DOHH2 (cell line): ENCODE data around the gene FKBP1A.

Experiments used
- H3F3A ChIP-seq: fragments of 200-600 bp; sonication (generic), shearing (Covaris generic); 2 replicates; pipeline ENCODE4 v1.6.0; 2016; ENCODE audit warnings: antibody characterized with exemption, mild to moderate bottlenecking; ENCODE audit not compliant: control insufficient read depth, insufficient read depth
- H3K27ac ChIP-seq: fragments of 200-600 bp; sonication (generic); 2 replicates; pipeline ENCODE4 v1.5.1; 2014; ENCODE audit warnings: low read depth, mild to moderate bottlenecking, low read length, moderate library complexity
- H3K27me3 ChIP-seq: fragments of 200-600 bp; sonication (generic); 2 replicates; pipeline ENCODE4 v1.6.1; 2014; ENCODE audit warnings: mild to moderate bottlenecking, low read length, mixed read lengths; ENCODE audit not compliant: control insufficient read depth
- H3K36me3 ChIP-seq: fragments of 200-600 bp; sonication (generic); 2 replicates; pipeline ENCODE4 v1.6.1; 2014; ENCODE audit warnings: mild to moderate bottlenecking, low read length, moderate library complexity, mixed read lengths; ENCODE audit not compliant: control insufficient read depth
- H3K4me1 ChIP-seq: fragments of 200-600 bp; sonication (generic); 2 replicates; pipeline ENCODE4 v1.6.1; 2014; ENCODE audit warnings: mild to moderate bottlenecking, low read length, mixed read lengths; ENCODE audit not compliant: control insufficient read depth
- H3K4me2 ChIP-seq: fragments of 200-600 bp; sonication (generic); 2 replicates; pipeline ENCODE4 v1.6.0; 2014; ENCODE audit warnings: mild to moderate bottlenecking, low read length, moderate library complexity
- H3K4me3 ChIP-seq: fragments of 200-600 bp; sonication (generic); 2 replicates; pipeline ENCODE4 v1.5.1; 2014; ENCODE audit warnings: mild to moderate bottlenecking, low read length, mixed read lengths
- H3K79me2 ChIP-seq: fragments of 200-600 bp; sonication (generic); 2 replicates; pipeline ENCODE4 v1.6.1; 2014; ENCODE audit warnings: mild to moderate bottlenecking, low read length, mixed read lengths; ENCODE audit not compliant: control insufficient read depth
- H3K9me2 ChIP-seq: fragments of 200-600 bp; sonication (generic); replicated peaks from 2 replicates; pipeline ENCODE4 v1.6.1; 2014; ENCODE audit warnings: mild to moderate bottlenecking, low read length, mixed read lengths; ENCODE audit not compliant: control insufficient read depth
- H3K9me3 ChIP-seq: fragments of 200-600 bp; sonication (generic); 2 replicates; pipeline ENCODE4 v1.6.1; 2014; ENCODE audit warnings: antibody characterized with exemption, low read length, mixed read lengths; ENCODE audit not compliant: control insufficient read depth, insufficient read depth
- H4K20me1 ChIP-seq: fragments of 200-600 bp; sonication (generic); 2 replicates; pipeline ENCODE4 v1.6.0; 2014; ENCODE audit warnings: low read depth, mild to moderate bottlenecking, antibody characterized with exemption, low read length, moderate library complexity; ENCODE audit not compliant: control insufficient read depth, insufficient read depth
- EZH2phosphoT487 ChIP-seq: fragments of 200-600 bp; sonication (generic); IDR thresholded peaks from 2 replicates; pipeline ENCODE4 v1.6.1; 2017; ENCODE audit warnings: borderline replicate concordance, mild to moderate bottlenecking, antibody characterized with exemption, low read length, moderate library complexity, mixed read lengths
- TF ChIP-seq, protein P1 (sequence below): fragments of 200-600 bp; sonication (generic); IDR thresholded peaks from one replicate; pipeline ENCODE4 v1.5.1; 2014; ENCODE audit warnings: antibody characterized with exemption, mild to moderate bottlenecking, low read depth, low read length; ENCODE audit not compliant: poor library complexity, severe bottlenecking

The FKBP1A gene

DNA sequence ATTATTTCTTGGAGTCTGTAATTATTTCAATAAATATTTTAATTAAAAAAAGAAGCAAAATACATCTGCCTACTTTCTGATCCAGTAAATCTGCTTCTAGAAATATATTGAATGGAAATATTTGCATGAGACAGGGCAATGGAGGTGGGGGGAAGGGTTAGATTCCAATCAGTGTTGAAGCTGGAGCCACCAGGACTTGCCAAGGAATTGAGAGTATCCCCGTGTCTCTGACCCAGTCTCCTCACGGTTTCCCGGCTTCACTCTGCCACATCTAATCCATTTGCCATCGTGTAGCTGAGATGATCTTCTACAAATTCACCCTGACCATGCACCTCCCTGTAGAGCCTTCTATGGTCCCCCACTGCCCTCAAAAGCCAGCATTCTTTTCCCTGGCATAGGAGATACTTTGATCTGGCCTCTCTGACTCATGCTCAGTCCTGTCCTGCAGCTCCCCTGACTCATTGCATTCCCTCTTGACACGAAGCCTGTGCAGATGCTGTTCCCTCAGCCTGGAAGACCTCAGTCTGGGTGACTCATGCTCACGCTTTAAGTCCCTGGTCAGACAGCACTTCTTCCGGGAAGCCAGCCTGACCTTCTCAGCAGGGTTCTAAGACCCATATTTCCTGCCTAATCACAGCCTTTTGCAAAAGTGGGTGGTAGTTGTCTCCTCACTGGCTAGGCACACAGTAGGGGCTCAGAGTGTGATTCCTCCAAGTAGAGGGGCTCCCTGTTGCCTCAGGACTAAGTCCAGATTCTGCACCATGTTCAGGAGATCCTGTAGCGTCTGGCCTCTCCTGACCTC, 23.0 kb upstream of the FKBP1A start:
- H3K79me2 ChIP-seq, result no peaks in the 10 kb centered on the region
- no peak for TF ChIP-seq EZH2phosphoT487
- TF ChIP-seq, protein P1, sequence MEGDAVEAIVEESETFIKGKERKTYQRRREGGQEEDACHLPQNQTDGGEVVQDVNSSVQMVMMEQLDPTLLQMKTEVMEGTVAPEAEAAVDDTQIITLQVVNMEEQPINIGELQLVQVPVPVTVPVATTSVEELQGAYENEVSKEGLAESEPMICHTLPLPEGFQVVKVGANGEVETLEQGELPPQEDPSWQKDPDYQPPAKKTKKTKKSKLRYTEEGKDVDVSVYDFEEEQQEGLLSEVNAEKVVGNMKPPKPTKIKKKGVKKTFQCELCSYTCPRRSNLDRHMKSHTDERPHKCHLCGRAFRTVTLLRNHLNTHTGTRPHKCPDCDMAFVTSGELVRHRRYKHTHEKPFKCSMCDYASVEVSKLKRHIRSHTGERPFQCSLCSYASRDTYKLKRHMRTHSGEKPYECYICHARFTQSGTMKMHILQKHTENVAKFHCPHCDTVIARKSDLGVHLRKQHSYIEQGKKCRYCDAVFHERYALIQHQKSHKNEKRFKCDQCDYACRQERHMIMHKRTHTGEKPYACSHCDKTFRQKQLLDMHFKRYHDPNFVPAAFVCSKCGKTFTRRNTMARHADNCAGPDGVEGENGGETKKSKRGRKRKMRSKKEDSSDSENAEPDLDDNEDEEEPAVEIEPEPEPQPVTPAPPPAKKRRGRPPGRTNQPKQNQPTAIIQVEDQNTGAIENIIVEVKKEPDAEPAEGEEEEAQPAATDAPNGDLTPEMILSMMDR, result no peak
- no peaks in the 10 kb centered on the region for H3K4me1 ChIP-seq
- H4K20me1 ChIP-seq, result no peaks in the 10 kb centered on the region
- no peak overlapping the region for H3K27ac ChIP-seq
- peaks cover 12% of the 10 kb centered on the region; the same call in 1 of the 2 replicates for H3K9me3 ChIP-seq
- no peaks in the 10 kb centered on the region for H3K9me2 ChIP-seq
- no peaks in the 10 kb centered on the region for H3F3A ChIP-seq
- H3K36me3 ChIP-seq, result no peaks in the 10 kb centered on the region
- H3K4me3 ChIP-seq, result no peak overlapping the region
- peaks cover 5% of the 10 kb centered on the region; the same call in 1 of the 2 replicates for H3K27me3 ChIP-seq
- no peak overlapping the region for H3K4me2 ChIP-seq

DNA sequence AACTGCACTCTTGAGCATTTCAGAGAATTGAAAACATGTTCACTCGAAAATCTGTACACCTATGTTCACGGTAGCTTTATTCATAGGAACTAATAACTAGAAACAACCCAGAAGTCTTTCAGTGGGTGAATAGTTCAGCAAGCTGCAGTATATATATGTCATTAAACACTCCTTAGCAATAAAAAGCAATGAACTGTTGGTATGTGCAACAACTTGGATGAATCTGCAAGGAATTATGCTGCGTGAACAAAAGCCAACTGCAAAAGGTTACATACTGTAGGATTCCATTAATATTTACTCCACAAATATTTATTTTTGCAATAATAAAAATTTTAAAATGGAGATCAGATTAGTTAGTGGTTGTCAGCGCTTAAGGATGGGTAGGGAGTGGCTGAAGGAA, 22.1 kb upstream of the FKBP1A start:
- Histone ChIP-seq H3K9me3 (peaks cover 8% of the 10 kb centered on the region; the same call in 1 of the 2 replicates), H3K9me2 (no peaks in the 10 kb centered on the region), H3K4me1 (no peaks in the 10 kb centered on the region), H3K36me3 (no peaks in the 10 kb centered on the region), H3F3A (no peaks in the 10 kb centered on the region), H3K4me3 (no peak overlapping the region), H3K79me2 (no peaks in the 10 kb centered on the region), H3K27ac (no peak overlapping the region), H4K20me1 (no peaks in the 10 kb centered on the region), H3K27me3 (peaks cover 5% of the 10 kb centered on the region; the same call in 1 of the 2 replicates), H3K4me2 (no peak overlapping the region)
- no peak for TF ChIP-seq EZH2phosphoT487
- TF ChIP-seq, protein P1, result no peak

- H3K27me3 ChIP-seq, result no peaks in the 10 kb centered on the region
- no peak for TF ChIP-seq EZH2phosphoT487
- TF ChIP-seq, protein P1, result no peak
Measured at GRCh38 chr20:1405801-1406200, 12.9 kb upstream of the FKBP1A start.

More at GRCh38 chr20:1405801-1406200, 12.9 kb upstream of the FKBP1A start:
- Histone ChIP-seq H3K4me3 (no peak overlapping the region), H3F3A (no peaks in the 10 kb centered on the region), H4K20me1 (no peaks in the 10 kb centered on the region), H3K27ac (no peak overlapping the region), H3K4me2 (no peak overlapping the region), H3K9me2 (no peaks in the 10 kb centered on the region), H3K4me1 (no peaks in the 10 kb centered on the region), H3K36me3 (no peaks in the 10 kb centered on the region), H3K79me2 (no peaks in the 10 kb centered on the region), H3K9me3 (no peaks in the 10 kb centered on the region)
